Gastroesophageal sphincter (tissue), 3 donors: ENCODE data around the gene SEMA7A.

Source experiments
- CTCF ChIP-seq, 4 experiments: fragments of 200-600 bp in 2 of 4; fragments of 450-650 bp in 2 of 4; sonication (generic) in 1 of 4; IDR thresholded peaks; one replicate each; pipeline ENCODE4 v1.5.1; 2017 to 2019; ENCODE audit warnings: antibody characterized with exemption in 4 of 4, mild to moderate bottlenecking in 2 of 4, moderate library complexity in 2 of 4
- EP300 ChIP-seq: sonication (generic); formaldehyde crosslinking; IDR thresholded peaks from one replicate; pipeline ENCODE4 v1.6.1; 2017; ENCODE audit warnings: antibody characterized with exemption, mild to moderate bottlenecking
- POLR2A ChIP-seq, 2 donors: fragments of 450-650 bp; IDR thresholded peaks; one replicate each; pipeline ENCODE4 v1.6.1; 2017; ENCODE audit warnings: antibody characterized with exemption in 2 of 2, mild to moderate bottlenecking in 2 of 2, moderate library complexity in 1 of 2
- POLR2AphosphoS5 ChIP-seq: sonication (generic); formaldehyde crosslinking; IDR thresholded peaks from one replicate; pipeline ENCODE4 v1.6.1; 2017; ENCODE audit warnings: antibody characterized with exemption

GRCh38 chr15:74381481-74381880 is 52.3 kb downstream of the SEMA7A start:
- TF ChIP-seq CTCF (IDR thresholded peaks at IDR 0.05) (no peak), POLR2A (IDR thresholded peaks at IDR 0.05) (no peak), POLR2AphosphoS5 (no peak), EP300 (no peak)
